ENCODE results near the gene PRX. TPM values are rescaled to one million over a fixed set of nuclear protein-coding genes. Genes with fewer than 3 reads are reported as not detected.

PRX gene
- total and polyA plus RNA-seq, 9 of the 15 experiments (the other 6 are each of a cell fraction or from before 2014, with no cell fraction given), result 0.65 to 3.5 (median 1.7) TPM; not detected in 2

DNA sequence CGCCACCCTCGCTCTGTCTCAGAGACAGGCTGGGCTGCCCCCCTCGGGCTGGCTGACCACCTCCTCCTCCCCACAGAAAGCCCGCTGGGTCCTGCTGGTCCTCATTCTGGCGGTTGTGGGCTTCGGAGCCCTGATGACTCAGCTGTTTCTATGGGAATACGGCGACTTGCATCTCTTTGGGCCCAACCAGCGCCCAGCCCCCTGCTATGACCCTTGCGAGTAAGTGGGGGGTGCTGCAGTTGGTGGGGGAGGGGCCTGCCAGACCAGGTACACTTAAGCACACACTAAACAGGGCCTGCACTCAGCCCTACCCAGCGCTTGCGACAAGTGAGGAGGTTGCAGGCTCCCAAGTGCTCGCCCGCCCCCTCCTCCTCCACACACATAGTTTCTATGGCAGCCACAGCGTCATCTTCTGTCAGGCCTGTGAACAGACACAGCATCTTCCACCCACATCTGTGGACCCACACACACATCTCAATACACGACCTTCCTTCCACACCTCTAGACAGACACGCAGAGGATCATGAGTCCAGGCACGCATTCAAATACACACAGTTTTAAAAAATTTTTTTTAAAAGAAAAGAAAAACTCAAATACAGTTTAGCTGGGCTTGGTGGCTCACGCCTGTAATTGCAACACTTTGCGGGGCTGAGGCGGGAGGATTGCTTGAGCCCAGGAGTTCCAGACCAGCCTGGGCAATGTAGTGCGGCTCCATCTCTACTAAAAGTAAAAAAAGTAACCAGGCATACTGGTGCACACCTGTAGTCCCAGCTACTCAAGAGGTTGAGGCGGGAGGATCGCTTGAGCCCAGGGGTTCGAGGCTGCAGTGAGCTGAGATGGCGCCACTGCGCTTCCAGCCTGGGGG lies 46.2 kb downstream of the PRX start (continued):
- no peak for TF ChIP-seq TEAD4 (IDR thresholded peaks at IDR 0.05; ENCODE audit: low read length)
- TF ChIP-seq TEAD4 (CRISPR knock-in tag; IDR thresholded peaks at IDR 0.05; ENCODE audit: borderline replicate concordance), result no peak
- TF ChIP-seq KLF16 (IDR thresholded peaks at IDR 0.05), result no peak
- TF ChIP-seq GTF2F1 (IDR thresholded peaks at IDR 0.05; ENCODE audit: low read depth, low read length), result no peak
- TF ChIP-seq HNRNPLL (IDR thresholded peaks at IDR 0.05; ENCODE audit: low read depth, low read length, poor library complexity, severe bottlenecking), result no peak
- TF ChIP-seq, protein P1, sequence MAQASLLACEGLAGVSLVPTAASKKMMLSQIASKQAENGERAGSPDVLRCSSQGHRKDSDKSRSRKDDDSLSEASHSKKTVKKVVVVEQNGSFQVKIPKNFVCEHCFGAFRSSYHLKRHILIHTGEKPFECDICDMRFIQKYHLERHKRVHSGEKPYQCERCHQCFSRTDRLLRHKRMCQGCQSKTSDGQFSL (CRISPR knock-in tag; IDR thresholded peaks at IDR 0.05), result 0 out of 2 replicates have a peak, but pooled peaks have one; percentile 66
- TF ChIP-seq, protein P1 (tag; IDR thresholded peaks at IDR 0.05), result no peak
- TF ChIP-seq ZNF224 (CRISPR knock-in tag; IDR thresholded peaks at IDR 0.05), result no peak
- TF ChIP-seq RFX1 (IDR thresholded peaks at IDR 0.05), result peak; percentile 85
- no peak for TF ChIP-seq NCOA1 (IDR thresholded peaks at IDR 0.05; ENCODE audit: low read depth)
- TF ChIP-seq, protein P2, sequence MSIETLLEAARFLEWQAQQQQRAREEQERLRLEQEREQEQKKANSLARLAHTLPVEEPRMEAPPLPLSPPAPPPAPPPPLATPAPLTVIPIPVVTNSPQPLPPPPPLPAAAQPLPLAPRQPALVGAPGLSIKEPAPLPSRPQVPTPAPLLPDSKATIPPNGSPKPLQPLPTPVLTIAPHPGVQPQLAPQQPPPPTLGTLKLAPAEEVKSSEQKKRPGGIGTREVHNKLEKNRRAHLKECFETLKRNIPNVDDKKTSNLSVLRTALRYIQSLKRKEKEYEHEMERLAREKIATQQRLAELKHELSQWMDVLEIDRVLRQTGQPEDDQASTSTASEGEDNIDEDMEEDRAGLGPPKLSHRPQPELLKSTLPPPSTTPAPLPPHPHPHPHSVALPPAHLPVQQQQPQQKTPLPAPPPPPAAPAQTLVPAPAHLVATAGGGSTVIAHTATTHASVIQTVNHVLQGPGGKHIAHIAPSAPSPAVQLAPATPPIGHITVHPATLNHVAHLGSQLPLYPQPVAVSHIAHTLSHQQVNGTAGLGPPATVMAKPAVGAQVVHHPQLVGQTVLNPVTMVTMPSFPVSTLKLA (conservative IDR thresholded peaks at IDR 0.05), result no peak
- TF ChIP-seq, protein P3, sequence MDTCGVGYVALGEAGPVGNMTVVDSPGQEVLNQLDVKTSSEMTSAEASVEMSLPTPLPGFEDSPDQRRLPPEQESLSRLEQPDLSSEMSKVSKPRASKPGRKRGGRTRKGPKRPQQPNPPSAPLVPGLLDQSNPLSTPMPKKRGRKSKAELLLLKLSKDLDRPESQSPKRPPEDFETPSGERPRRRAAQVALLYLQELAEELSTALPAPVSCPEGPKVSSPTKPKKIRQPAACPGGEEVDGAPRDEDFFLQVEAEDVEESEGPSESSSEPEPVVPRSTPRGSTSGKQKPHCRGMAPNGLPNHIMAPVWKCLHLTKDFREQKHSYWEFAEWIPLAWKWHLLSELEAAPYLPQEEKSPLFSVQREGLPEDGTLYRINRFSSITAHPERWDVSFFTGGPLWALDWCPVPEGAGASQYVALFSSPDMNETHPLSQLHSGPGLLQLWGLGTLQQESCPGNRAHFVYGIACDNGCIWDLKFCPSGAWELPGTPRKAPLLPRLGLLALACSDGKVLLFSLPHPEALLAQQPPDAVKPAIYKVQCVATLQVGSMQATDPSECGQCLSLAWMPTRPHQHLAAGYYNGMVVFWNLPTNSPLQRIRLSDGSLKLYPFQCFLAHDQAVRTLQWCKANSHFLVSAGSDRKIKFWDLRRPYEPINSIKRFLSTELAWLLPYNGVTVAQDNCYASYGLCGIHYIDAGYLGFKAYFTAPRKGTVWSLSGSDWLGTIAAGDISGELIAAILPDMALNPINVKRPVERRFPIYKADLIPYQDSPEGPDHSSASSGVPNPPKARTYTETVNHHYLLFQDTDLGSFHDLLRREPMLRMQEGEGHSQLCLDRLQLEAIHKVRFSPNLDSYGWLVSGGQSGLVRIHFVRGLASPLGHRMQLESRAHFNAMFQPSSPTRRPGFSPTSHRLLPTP (IDR thresholded peaks at IDR 0.05; ENCODE audit: borderline replicate concordance, extremely low read depth, insufficient read length), result no peak
- TF ChIP-seq ZNF146 (CRISPR knock-in tag; IDR thresholded peaks at IDR 0.05; ENCODE audit: unreplicated experiment), result no peak
- no peak for TF ChIP-seq U2AF2 (optimal IDR thresholded peaks at IDR 0.05; ENCODE audit: low read depth, low read length)
- TF ChIP-seq, protein P4, sequence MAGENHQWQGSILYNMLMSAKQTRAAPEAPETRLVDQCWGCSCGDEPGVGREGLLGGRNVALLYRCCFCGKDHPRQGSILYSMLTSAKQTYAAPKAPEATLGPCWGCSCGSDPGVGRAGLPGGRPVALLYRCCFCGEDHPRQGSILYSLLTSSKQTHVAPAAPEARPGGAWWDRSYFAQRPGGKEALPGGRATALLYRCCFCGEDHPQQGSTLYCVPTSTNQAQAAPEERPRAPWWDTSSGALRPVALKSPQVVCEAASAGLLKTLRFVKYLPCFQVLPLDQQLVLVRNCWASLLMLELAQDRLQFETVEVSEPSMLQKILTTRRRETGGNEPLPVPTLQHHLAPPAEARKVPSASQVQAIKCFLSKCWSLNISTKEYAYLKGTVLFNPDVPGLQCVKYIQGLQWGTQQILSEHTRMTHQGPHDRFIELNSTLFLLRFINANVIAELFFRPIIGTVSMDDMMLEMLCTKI (IDR thresholded peaks at IDR 0.05; ENCODE audit: partially characterized antibody), result no peak
- TF ChIP-seq, protein P5, sequence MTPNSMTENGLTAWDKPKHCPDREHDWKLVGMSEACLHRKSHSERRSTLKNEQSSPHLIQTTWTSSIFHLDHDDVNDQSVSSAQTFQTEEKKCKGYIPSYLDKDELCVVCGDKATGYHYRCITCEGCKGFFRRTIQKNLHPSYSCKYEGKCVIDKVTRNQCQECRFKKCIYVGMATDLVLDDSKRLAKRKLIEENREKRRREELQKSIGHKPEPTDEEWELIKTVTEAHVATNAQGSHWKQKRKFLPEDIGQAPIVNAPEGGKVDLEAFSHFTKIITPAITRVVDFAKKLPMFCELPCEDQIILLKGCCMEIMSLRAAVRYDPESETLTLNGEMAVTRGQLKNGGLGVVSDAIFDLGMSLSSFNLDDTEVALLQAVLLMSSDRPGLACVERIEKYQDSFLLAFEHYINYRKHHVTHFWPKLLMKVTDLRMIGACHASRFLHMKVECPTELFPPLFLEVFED (CRISPR knock-in tag; conservative IDR thresholded peaks at IDR 0.05), result no peak
- TF ChIP-seq, protein P6, sequence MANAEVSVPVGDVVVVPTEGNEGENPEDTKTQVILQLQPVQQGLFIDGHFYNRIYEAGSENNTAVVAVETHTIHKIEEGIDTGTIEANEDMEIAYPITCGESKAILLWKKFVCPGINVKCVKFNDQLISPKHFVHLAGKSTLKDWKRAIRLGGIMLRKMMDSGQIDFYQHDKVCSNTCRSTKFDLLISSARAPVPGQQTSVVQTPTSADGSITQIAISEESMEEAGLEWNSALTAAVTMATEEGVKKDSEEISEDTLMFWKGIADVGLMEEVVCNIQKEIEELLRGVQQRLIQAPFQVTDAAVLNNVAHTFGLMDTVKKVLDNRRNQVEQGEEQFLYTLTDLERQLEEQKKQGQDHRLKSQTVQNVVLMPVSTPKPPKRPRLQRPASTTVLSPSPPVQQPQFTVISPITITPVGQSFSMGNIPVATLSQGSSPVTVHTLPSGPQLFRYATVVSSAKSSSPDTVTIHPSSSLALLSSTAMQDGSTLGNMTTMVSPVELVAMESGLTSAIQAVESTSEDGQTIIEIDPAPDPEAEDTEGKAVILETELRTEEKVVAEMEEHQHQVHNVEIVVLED (CRISPR knock-in tag; IDR thresholded peaks at IDR 0.05), result no peak
